HEK293T (cell line): ENCODE results near the gene COX10.

Experiments used
- CTCF ChIA-PET: fragments of 350-600 bp; formaldehyde crosslinking; extraction: SDS; loops from one replicate; lab custom pipeline; 2021; ENCODE audit warnings: antibody characterized with exemption, inconsistent platforms; lab: Yijun Ruan, JAX
- POLR2A ChIA-PET: fragments of 350-600 bp; formaldehyde crosslinking; extraction: SDS; loops from one replicate; lab custom pipeline; 2020; ENCODE audit warnings: antibody characterized with exemption, inconsistent platforms; lab: Yijun Ruan, JAX
- DNase-seq: peaks from one replicate; pipeline ENCODE4 v3.0.0; 2012; ENCODE audit warnings: mixed read lengths; ENCODE audit errors: extremely low spot score
- ARNT ChIP-seq: fragments of 450-650 bp; IDR thresholded peaks from 2 replicates; pipeline ENCODE4 v1.6.1; 2017; ENCODE audit warnings: mild to moderate bottlenecking
- BHLHE40 ChIP-seq: fragments of 450-650 bp; IDR thresholded peaks from 2 replicates; pipeline ENCODE4 v1.6.1; 2016; ENCODE audit warnings: mild to moderate bottlenecking, moderate library complexity, borderline replicate concordance
- CTBP1 ChIP-seq: fragments of 450-650 bp; IDR thresholded peaks from 2 replicates; pipeline ENCODE4 v1.6.1; 2016; ENCODE audit warnings: borderline replicate concordance
- ELF4 ChIP-seq: fragments of 450-650 bp; IDR thresholded peaks from 2 replicates; pipeline ENCODE4 v1.6.1; 2017; ENCODE audit warnings: antibody characterized with exemption
- FOXA1 ChIP-seq: fragments of 450-650 bp; IDR thresholded peaks from 2 replicates; pipeline ENCODE4 v1.6.1; 2016; ENCODE audit warnings: mild to moderate bottlenecking
- FOXK2 ChIP-seq: fragments of 450-650 bp; IDR thresholded peaks from 2 replicates; pipeline ENCODE4 v1.6.1; 2016; ENCODE audit warnings: mild to moderate bottlenecking
- FOXM1 ChIP-seq: fragments of 450-650 bp; IDR thresholded peaks from 2 replicates; pipeline ENCODE4 v1.6.1; 2017; ENCODE audit warnings: mild to moderate bottlenecking, borderline replicate concordance
- HDGF ChIP-seq: fragments of 450-650 bp; IDR thresholded peaks from 2 replicates; pipeline ENCODE4 v1.6.1; 2017; ENCODE audit warnings: antibody characterized with exemption, borderline replicate concordance
- L3MBTL2 ChIP-seq: fragments of 450-650 bp; conservative IDR thresholded peaks from 2 replicates; pipeline ENCODE4 v1.6.1; 2016; ENCODE audit warnings: mild to moderate bottlenecking
- LEF1 ChIP-seq: fragments of 450-650 bp; IDR thresholded peaks from 2 replicates; pipeline ENCODE4 v1.6.1; 2017; ENCODE audit warnings: mild to moderate bottlenecking, borderline replicate concordance
- NFRKB ChIP-seq: fragments of 450-650 bp; IDR thresholded peaks from 2 replicates; pipeline ENCODE4 v1.6.1; 2016; ENCODE audit warnings: mild to moderate bottlenecking, moderate library complexity
- PKNOX1 ChIP-seq: fragments of 450-650 bp; IDR thresholded peaks from 2 replicates; pipeline ENCODE4 v1.6.1; 2016
- SP1 ChIP-seq: fragments of 450-650 bp; IDR thresholded peaks from 2 replicates; pipeline ENCODE4 v1.6.1; 2017
- SUZ12 ChIP-seq: fragments of 450-650 bp; IDR thresholded peaks from 2 replicates; pipeline ENCODE4 v1.6.1; 2016; ENCODE audit warnings: mild to moderate bottlenecking
- TARDBP ChIP-seq: fragments of 450-650 bp; IDR thresholded peaks from 2 replicates; pipeline ENCODE4 v1.6.1; 2016
- ZNF384 ChIP-seq: fragments of 450-650 bp; IDR thresholded peaks from 2 replicates; pipeline ENCODE4 v1.6.1; 2016

COX10 gene

GRCh38 chr17:14200354-14200753 lies 131.1 kb downstream of the COX10 start:
- TF ChIP-seq FOXK2 = no peak
- TF ChIP-seq L3MBTL2 = no peak
- TF ChIP-seq TARDBP = no peak
- TF ChIP-seq FOXM1 = no peak
- no peak for TF ChIP-seq NFRKB
- no peak for TF ChIP-seq FOXA1
- no peak for TF ChIP-seq ZNF384
- TF ChIP-seq SP1 = no peak
- CTCF ChIA-PET = interaction anchor here (0.5 kb wide), 1 partner anchor 538 kb away, joined by 3 read pairs; no protein-coding TSS in a partner anchor
- POLR2A ChIA-PET = no interaction called here
- DNase-seq = no peak

GRCh38 chr17:14201021-14201987 lies 132.0 kb downstream of the COX10 start:
- POLR2A ChIA-PET = no interaction called here
- CTCF ChIA-PET = no interaction called here
- no peak for DNase-seq
- no peak for TF ChIP-seq FOXA1
- TF ChIP-seq FOXM1 = no peak
- no peak for TF ChIP-seq FOXK2
- no peak for TF ChIP-seq HDGF
- TF ChIP-seq PKNOX1 = no peak
- no peak for TF ChIP-seq ELF4
- no peak for TF ChIP-seq ARNT
- TF ChIP-seq CTBP1 = no peak
- no peak for TF ChIP-seq SP1
- TF ChIP-seq TARDBP = no peak
- no peak for TF ChIP-seq NFRKB
- TF ChIP-seq LEF1 = no peak

GRCh38 chr17:14201988-14202380 lies 132.7 kb downstream of the COX10 start:
- CTCF ChIA-PET = no interaction called here
- POLR2A ChIA-PET = no interaction called here
- DNase-seq = no peak
- no peak for TF ChIP-seq FOXK2
- no peak for TF ChIP-seq SP1
- TF ChIP-seq PKNOX1 = no peak
- TF ChIP-seq HDGF = no peak
- TF ChIP-seq SUZ12 = no peak
- TF ChIP-seq NFRKB = no peak
- no peak for TF ChIP-seq ZNF384

GRCh38 chr17:14202388-14203166 lies 133.3 kb downstream of the COX10 start:
- DNase-seq = no peak
- POLR2A ChIA-PET = no interaction called here
- TF ChIP-seq ZNF384 = no peak
- no peak for TF ChIP-seq ARNT
- no peak for TF ChIP-seq HDGF
- TF ChIP-seq FOXM1 = no peak
- no peak for TF ChIP-seq L3MBTL2
- CTCF ChIA-PET = no interaction called here

- DNase-seq = no peak
- ChIA-PET CTCF (no interaction called here), POLR2A (no interaction called here)
- TF ChIP-seq PKNOX1 (no peak), NFRKB (no peak), SUZ12 (no peak), FOXK2 (no peak), L3MBTL2 (no peak), FOXA1 (no peak), BHLHE40 (no peak), FOXM1 (no peak), CTBP1 (no peak), ARNT (no peak), TARDBP (no peak), HDGF (no peak), ZNF384 (no peak), SP1 (no peak), LEF1 (no peak), ELF4 (no peak)
Observed at GRCh38 chr17:14203388-14203787, 134.1 kb downstream of the COX10 start.

- POLR2A ChIA-PET = no interaction called here
- TF ChIP-seq TARDBP = no peak
- no peak for TF ChIP-seq LEF1
- no peak for TF ChIP-seq CTBP1
- TF ChIP-seq FOXK2 = no peak
- no peak for TF ChIP-seq FOXA1
- no peak for TF ChIP-seq ZNF384
- TF ChIP-seq FOXM1 = no peak
- TF ChIP-seq BHLHE40 = no peak
- no peak for TF ChIP-seq HDGF
- TF ChIP-seq ELF4 = no peak
- no peak for TF ChIP-seq PKNOX1
- no peak for DNase-seq
- CTCF ChIA-PET = no interaction called here
Observed at GRCh38 chr17:14204084-14204483, 134.8 kb downstream of the COX10 start.
